G401.6 (cell line): ENCODE results near the gene CHAC1.

Source experiments
- FAIRE-seq: peaks from 2 replicates; lab custom pipeline; 2012; peaks lifted over from hg19 to GRCh38; lab: Jason Lieb, UNC

The CHAC1 gene, protein sequence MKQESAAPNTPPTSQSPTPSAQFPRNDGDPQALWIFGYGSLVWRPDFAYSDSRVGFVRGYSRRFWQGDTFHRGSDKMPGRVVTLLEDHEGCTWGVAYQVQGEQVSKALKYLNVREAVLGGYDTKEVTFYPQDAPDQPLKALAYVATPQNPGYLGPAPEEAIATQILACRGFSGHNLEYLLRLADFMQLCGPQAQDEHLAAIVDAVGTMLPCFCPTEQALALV

DNA sequence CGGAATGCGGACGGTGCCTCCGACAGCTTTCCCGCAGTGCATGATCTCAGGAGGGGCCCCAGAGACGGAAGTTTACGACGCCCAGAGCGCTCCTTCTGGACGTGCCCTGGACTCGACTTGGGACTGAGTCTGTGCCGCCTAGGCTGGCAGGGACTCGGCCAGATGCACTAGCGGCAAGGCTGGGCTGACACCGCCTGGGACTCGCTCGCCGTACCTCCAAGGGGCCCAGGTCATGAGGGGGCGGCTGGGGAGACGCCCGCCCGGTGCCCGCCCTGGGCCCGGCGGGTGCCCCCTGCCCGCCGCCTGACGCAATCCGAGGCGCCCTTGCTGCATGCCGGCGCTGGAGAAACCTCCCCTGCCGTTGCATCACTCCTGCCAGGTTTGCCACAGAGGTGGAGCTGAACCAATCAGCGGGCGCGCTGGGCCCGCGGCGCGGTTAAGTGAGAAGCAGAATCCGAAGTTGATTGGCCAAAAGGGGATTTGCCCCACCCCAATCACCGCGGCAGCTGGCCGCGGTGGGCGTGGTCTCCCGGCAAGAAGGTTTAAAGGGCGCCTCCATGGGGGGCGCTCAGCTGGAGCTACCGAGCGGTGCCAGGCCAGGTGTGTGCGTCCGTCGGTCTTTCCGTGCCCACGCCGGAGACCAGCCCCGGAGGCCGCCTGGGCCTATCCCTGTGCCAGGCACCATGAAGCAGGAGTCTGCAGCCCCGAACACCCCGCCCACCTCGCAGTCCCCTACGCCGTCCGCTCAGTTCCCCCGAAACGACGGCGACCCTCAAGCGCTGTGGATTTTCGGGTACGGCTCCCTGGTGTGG, at the start of gene CHAC1:
Gene CHAC1, plus strand, starts transcription at position 571 of the 812 bp plus-strand sequence. Its CDS starts 113 bp downstream, at position 684.
- FAIRE-seq = peak; percentile 96

DNA sequence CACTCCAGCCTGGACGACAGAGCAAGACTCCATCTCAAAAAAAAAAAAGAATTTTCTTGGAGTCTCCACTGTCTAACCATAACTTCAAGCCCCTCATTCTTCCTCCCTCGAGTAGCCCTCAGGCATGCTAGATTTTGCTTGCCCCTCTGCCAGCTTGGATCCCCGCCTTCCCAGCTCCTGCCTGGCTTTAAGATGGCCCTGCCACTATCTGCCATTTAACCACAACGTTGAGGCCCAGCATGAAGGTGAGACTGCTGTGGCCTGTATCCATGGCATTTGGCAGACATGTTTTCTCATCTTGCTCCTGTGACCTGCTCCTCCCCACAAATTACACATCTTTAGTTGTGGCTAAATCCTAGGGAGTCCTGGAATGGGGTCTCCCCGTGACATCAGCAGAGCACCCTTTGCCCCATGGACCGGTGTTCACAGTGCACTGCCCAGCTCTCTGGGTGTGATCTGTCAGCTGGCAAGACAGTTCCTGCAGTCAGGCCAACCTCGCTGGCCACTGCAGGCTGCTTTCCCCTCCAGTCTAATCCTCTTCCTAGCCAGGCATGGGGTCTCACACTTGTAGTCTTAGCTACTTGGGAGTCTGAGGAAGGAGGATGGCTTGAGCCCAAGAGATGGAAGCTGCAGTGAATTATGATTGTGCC, 48.6 kb upstream of the CHAC1 start:
- no peak for FAIRE-seq

DNA sequence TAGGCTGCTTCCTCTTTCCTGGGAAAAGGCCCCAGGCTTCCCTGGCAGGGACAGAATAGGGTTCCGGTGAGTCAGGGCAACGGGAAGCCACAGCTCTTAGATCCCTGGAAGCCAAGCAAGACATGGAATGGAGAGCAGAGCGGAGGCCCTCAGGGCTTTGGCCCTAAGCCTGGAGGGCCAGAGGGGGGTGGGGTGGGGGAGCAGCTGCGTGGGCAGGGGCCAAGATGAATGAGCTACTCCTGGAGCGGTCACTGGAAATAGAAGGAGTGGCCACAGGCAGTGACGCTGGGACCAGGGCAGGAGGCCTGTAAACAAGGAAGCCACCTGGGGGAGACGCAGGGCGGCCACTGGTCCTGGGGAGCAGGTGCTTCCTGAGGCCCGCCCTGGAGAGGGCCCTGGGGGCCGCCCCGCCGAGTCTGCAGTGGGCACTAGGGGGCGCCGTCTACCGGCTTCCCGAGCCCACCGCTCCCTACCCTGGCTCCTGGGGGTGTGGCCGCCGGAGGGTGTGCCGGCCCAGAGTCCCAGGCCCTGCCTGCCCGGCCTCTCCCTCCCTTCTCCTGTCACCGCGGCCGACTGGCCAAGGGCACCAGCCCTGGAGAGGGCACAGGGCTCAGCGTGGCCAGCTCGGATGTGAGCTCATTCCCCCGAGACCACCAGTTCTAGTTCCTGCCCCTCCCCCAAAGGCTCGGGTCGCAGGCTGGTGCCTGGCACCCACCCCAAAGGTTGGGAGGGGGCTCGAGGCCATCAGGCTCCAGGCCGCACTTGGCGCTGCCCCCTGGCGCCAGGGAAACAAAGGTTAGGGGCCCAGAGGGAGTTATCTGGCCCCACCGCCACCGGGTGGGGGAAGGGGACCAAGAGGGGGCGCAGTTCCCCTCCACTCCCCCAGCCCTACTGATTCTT, 46.9 kb upstream of the CHAC1 start:
- no peak for FAIRE-seq

DNA sequence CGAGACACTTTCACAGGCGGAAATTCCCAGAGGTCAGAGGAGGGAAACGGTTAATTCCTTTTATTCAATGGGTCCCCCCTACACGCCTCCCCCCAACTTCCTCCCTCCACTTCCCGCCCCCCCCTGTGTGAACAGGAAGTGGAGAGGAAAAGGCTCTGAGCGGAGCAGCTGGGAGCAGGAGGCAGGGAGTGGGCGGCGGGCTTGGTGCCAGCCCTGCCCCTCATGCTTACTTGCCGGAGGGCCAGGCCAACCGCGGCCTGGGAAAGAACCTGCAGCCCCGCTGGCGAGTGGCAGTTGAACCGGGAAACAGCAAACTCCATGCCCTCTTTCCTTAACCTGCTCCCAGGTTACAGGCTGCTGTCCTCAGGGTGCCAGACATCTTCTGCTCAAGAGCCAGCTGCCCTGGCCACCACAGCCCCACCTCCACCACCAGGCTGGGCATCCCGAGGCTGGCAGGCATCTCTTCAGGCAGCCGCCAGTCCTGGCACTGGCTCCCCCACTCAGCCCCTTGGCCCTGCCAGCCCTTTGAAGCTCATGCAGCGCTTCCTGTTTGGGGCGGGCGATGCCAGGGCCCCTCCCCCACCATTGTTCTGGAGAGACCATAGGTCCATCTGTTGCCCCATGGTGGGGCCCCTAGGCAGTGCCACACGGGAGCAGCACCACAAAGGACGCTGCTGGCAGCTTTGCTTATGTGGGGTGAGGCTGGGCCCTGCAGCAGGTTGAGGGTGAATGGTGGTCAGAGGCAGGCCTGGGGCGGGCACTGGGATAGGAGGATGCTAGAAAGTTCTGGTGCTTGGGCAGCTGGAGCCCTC, 46.1 kb upstream of the CHAC1 start:
- no peak for FAIRE-seq

DNA sequence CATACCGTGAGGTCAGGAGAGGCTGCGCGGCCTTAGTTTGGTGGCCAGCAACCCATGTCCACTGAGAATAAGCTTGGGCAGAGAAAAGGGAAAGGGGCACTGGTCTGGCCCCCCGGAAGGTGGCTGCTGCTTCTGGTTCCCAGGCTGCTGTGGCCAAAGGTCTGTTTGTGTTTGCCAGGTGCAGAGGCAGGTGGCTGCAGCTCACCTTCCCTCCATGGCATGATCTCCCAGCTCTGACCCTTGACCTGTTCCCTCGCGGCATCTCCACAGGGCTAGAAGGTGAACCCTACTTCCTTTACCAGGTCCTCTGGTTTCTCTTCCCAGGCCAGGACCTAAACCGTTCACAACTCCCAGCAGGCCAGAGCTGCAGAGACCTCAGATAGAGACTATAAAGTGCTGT, 45.2 kb upstream of the CHAC1 start:
- FAIRE-seq = no peak

DNA sequence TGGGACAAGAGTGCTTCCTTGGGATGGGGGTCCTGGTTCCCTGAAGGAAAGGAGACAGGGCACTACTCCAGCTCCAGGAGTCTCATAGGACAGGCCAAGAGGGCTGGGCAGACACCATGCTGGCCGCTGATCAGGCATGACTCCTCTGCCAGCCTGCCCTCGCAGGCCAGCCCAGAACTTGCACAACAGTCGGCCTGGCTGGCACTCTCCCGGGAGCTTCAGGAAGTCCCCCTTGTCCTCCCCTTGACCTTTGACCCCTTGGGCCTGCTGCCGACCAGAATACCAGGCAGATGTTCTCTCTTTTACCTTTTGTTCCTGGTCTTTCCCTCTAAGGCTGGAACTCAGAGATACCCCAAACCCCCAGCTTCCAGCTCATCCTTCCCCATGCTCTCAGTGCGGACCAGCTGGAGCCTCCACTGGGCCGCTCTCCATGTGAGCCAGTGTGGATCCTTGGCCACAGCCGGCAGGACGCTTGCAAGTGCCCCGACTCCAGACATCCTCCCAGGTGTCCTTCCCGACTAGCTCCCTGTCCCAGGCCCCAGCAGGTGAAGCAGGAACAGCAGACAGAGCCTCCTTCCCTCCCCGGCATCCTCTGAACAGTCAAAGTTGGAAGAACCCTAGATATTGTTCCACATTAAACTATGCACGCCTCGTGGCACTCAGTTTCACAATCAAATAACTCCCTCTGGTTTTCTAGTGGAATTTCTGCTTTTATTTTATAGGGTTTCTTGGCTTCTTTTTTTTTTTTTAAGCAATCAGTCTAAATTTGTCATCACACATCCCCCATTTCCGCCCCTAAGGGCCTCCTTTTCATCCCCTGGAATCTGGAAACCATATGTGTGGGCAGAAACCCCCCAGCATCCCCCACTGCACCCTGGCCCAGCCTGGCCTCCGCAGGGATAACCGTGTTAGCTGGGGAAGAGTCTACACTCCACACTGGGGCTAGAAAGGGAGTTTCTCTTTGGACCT, 43.3 kb upstream of the CHAC1 start:
- FAIRE-seq = no peak

DNA sequence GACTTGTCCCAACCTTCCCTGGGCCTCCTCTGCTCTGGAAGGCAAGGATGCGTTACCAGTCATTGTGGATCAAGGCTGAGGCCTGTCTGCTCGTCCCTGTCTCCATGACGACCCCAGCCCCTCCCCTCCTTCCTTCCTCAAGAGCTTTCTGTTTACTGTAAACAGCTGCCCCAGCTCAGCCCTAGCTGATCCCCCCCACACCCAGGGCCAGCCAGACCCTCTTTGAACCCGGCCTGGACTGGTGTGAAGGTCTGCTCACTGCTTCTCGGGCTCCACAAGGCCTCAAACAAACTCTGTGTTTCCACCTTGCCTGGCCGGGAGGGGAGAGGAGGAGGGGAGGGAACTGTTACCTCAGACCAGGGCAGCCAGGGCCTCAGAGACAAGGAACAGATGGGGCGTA, 42.1 kb upstream of the CHAC1 start:
- no peak for FAIRE-seq

DNA sequence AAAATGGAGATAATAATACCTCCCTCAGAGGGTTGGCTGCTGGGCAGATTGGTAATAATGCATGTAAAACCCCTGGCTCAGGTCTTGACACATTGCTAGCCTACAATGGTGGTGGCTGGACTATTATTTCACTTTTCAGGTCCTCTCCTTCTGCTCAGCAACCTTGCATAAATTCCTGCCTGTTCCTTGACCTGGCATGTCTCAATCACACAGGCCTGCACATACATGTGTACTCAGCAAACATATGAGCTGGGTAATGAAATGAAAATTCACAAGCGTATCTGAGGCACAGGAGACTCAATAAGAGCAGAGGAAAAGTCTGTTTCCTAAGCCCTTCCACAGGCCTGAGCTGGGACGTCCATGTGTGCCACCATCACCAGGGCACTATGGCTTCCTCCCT, 41.6 kb upstream of the CHAC1 start:
- FAIRE-seq = no peak

DNA sequence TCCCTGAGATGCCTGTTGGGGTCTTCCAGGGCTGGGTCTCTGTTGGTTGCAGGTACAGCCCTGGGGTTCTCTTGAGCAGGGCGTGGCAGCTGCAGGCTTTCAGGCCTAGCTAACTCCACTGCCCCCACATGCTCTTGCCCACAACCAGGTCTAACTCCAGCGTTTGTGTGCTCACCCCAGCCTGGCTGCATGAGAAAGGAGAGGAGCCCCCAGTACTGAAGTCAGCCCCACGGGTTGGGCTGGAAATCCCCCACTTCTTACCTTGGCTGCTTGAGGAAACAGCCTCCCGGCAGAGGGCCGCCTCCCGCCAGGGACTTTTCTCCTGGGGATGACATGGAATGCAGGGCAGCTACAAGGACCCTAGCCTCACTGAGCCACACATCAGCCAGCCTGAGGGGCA, 40.8 kb upstream of the CHAC1 start:
- FAIRE-seq = no peak

DNA sequence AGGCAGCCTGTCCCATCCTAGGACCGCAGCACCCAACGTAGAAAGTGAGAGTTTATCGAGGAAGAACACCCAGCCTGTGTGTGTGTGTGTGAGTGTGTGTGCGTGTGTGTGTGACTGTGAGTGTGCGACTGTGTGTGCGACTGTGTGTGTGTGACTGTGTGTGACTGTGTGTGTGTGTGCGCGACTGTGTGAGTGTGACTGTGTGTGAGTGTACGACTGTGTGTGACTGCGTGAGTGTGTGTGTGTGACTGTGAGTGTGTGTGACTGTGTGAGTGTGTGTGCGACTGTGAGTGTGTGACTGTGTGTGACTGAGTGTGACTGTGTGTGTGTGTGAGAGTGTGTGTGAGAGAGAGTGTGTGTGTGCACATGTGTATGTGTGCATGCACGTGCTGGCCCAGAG, 39.3 kb upstream of the CHAC1 start:
- no peak for FAIRE-seq

DNA sequence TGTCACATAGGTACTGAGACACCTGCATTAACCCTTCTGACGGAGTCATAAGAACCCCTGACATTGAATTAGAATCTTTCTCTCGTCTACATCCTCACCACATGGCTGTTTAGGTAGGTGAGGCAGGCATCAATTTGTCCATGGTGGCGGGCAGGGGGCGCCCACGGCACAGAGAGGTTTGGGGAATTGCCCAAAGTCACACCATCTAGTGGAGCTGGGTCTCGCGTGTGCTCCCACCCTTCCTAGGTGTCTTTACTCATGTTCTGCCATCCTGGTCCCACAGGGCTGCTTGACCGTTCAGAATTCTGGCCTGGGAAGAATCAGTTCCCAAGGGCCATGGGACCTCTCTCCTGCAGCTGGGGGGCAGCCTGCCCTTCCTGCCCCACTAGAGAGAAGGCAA, 38.8 kb upstream of the CHAC1 start:
- FAIRE-seq = no peak

DNA sequence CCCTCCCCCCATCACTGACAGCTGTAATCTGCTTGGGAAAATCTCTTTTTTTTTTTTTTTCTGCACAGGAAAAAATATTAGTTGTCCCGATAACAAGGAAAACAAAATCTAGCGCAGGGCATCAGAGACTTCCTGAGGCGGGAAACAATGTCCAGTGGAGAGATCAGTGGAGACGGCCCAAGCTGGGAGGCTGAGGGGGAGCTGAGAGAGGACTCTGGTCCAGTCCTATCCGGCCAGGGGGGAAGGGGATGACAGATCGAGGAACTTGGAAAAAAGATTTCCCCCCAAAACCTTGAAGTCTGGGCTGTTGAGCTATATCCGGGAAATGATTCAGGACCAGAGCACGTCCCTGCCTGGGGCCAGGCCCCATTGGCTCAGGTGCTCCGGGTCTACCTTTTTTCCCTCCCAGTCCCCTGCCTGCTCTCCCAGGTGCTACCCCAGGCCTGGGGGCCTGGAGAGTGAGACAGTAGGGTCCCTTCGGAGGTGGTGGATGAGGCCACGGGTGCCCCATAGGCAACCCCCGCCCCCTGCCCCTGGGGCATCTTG, 38.1 kb upstream of the CHAC1 start:
- FAIRE-seq = no peak

DNA sequence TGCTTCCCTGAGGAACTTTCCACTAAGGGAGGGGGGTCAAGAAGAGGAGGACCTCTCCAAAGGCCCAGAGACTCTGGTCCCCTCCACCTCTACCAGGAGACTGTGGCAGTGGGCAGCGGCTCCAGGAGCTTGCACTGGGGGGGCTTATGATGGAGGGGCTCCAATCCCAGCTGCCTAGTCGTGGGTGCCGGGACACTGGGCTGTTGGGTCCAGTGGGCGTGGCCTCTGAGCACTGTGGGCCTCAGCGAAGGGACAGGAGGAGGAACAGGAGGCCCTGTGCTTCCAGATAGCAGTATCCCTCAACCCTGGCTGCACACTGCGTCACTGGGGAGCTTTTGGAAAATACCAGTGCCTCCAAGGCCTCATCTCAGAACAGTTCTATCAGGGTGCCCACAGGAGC, 37.6 kb upstream of the CHAC1 start:
- no peak for FAIRE-seq

DNA sequence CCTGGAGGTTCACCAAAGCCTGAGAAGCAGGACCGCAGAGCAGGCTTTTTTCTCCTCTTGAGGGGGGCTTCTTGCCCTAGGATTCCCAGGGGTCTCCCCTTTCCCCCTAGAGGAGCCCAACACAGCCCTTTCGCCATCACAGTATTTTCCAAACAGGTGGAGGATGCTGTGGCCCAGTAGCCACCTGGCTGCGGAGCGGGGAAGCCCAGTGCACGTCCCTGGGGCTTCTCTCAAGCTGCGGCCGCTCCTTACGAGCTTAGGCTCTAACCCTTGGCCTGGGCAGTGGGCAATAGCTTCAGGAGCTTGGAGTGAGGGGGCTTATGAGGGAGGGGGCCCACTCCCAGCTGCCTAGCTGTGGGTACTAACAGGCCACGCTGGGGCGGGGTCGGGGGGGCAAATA, 35.7 kb upstream of the CHAC1 start:
- FAIRE-seq = no peak

DNA sequence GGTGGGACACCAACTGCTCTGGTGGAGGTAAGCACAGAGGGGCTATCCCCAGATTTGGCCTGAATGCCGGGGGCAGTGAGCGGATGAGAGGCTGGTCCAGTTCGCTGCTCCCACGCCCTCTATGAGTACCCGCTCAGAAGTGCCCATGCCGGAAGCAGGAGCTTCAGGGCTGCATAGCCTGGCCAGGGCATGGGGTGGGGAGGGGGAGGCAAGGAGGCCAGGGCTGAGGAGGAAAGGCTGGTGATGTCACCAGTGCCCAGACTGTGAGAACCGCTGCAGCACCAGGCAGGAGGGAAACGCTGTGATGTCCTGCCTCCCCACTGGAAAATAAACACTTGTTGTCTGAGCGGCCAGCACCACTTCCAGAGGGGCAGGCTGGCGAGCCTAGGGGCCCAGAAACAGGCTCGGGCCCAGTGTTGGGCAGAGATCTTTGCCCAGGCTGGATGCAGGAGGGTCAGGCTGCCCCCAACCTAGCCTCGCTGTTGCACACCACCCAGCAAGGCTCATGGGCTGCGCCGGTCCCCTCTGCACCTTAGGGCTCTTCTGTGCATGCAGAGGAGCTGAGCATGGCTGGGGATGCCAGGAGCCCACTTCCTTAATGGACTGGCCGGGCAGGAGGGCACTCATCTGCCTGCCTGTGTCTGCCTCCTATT, 35.0 kb upstream of the CHAC1 start:
- FAIRE-seq = no peak

DNA sequence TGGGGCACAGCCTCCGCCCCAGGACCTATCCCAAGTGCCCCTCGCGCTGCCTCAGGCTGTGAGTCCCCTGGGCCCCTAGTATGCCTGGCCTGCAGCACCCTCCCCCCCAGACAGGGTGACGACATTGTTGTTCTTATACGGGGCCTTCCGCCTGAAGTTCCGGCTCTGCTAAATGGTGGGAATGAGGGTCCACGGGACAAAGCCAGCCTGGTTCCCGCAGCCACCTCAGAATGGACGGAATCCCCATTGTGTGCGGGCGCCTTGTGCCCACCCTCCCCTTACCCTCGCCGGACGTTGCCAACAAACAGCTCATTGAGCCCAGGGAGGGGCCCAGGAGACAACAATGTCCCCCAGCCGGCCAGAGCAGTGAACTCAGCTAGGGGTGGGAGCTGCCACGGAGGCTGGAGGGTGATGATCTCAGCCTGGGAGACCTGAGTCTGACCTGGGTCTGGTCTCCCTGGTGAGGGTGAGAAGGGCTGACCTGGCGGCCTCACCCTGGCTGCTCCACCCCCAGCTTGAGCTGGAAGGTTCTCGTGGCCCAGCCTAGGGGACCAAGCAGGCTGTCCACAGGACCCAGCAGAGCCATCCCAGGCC, 34.4 kb upstream of the CHAC1 start:
- FAIRE-seq = no peak

DNA sequence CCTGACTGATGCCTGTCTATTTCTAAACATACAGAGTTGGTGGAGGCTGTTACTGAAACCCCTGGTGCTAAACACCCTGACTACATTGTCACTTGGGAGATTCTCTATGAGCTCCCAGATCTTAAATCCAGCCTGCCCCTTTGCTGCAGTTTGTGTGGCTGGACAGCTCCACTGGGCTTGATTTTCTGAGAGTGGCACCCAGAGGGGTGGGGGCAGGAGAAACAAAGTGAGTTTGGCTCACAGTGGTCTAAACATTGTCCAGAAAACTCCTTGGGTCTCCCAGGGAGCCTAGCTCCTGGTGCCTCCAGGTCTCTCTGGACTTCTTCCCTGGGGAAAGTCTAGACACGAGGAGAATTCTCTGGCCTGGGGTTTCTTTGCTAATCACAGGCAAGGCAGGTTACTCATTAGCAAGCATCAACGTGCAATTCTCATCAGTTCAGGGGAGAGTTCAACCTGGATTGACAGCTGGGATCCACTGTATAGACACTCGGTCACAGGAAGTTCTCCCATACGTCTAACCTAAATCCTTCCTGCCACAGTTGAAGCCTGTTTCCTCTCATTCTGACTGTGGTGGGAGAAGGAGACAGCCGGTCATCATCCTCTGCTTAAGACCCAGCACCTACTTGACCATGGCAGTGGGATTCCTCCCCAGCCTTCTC, 31.2 kb upstream of the CHAC1 start:
- FAIRE-seq = no peak

DNA sequence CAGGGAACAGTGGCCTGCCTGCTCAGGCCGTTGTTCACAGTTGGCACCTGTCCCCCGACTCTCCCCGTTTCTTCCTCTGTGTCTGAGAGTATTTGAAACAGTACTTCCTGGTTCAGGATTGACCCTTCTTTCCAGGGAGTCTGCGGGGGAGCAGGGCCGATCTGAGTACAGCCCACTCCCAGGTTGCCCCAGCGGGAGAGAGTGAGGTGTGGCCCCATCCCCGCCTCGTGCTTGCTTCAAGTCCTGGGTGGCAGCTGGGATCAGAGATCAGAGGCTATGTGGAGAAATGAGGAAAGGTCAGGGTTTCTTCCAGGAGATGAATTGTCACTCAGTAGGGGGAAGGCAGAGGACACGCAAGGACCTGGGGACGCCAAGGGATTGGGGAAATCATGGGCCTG, 30.7 kb upstream of the CHAC1 start:
- FAIRE-seq = no peak

DNA sequence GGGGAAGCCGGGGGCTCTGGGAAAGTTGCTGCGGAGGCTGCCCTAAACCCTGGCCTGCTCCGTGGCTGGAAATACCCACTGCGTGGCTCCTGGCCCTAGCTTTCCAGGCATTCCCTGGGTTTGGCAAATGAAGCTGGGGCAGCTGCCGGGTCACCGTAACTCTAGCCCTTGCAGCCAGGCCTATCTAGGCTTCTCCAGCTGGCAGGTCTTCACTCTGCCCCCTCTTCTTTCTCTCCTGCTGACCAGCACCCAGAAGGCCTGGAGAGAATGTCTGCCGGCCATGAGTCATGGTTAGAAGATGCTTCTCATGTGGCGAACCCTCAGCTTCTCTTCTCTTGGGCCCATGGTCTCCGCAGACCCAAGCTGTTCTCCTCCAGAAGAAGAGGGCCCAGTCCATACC, 29.7 kb upstream of the CHAC1 start:
- no peak for FAIRE-seq
